GM12878 (cell line): ENCODE data around the gene TMEM132C. TPM values are rescaled to one million over a fixed set of nuclear protein-coding genes. Genes with fewer than 3 reads are reported as not detected.

Source experiments
- ATAC-seq: fragments of 200-7000 bp; cut with Tn5 transposase; 3 replicates; pipeline ENCODE4 v1.9.1; 2020; ENCODE audit warnings: mild to moderate bottlenecking, moderate library complexity
- BruUV-seq: library from RNA; stranded (reverse); fragments of 400-500 nt; replicated peaks from 2 replicates; lab custom pipeline; 2021; lab: Mats Ljungman, UMichigan
- CTCF ChIA-PET: fragments of 300-600 bp; sonication (Branson Sonifier 250); formaldehyde crosslinking; extraction: SDS; loops from one replicate; lab custom pipeline; 2021; ENCODE audit warnings: inconsistent platforms; lab: Yijun Ruan, JAX
- POLR2A ChIA-PET: fragments of 350-600 bp; formaldehyde crosslinking; extraction: SDS; loops from one replicate; lab custom pipeline; 2021; ENCODE audit warnings: inconsistent platforms; lab: Charles Lee
- RAD21 ChIA-PET: fragments of 300-600 bp; sonication (Branson Sonifier 250); formaldehyde crosslinking; loops from one replicate; lab custom pipeline; 2023; ENCODE audit warnings: antibody characterized with exemption; ENCODE audit not compliant: unreplicated experiment; lab: Charles Lee
- SMC1A ChIA-PET: fragments of 300-600 bp; sonication (Branson Sonifier 250); formaldehyde crosslinking; loops from one replicate; lab custom pipeline; 2023; ENCODE audit not compliant: unreplicated experiment, uncharacterized antibody; lab: Charles Lee
- DNase-seq: peaks from one replicate; pipeline ENCODE4 v3.0.0-alpha.2; 2011; ENCODE audit warnings: low read depth, low spot score
- FAIRE-seq: peaks from 3 replicates; lab custom pipeline; 2011; peaks lifted over from hg19 to GRCh38; lab: Jason Lieb, UNC
- H2AFZ ChIP-seq: 2 replicates; pipeline ENCODE4 v1.6.0; 2011; ENCODE audit warnings: low read depth, low read length, control low read depth; ENCODE audit not compliant: control insufficient read depth
- H3K27ac ChIP-seq: 2 replicates; pipeline ENCODE4 v1.5.1; 2011; ENCODE audit warnings: control low read depth; ENCODE audit not compliant: control insufficient read depth, insufficient read depth
- H3K27me3 ChIP-seq, 2 experiments: replicated peaks in 1 of 2; 2 replicates each; pipeline versions ENCODE4 v1.6.0 to v1.6.1; 2011; ENCODE audit warnings: low read length in 1 of 2; ENCODE audit not compliant: control insufficient read depth in 2 of 2, insufficient read depth in 2 of 2
- H3K36me3 ChIP-seq, 2 experiments: 2 replicates each; pipeline ENCODE4 v1.5.1; 2011; ENCODE audit warnings: low read length in 1 of 2; ENCODE audit not compliant: control insufficient read depth in 2 of 2, insufficient read depth in 2 of 2
- H3K4me1 ChIP-seq: 2 replicates; pipeline ENCODE4 v1.6.1; 2011; ENCODE audit warnings: mild to moderate bottlenecking, low read length, moderate library complexity, mixed read lengths; ENCODE audit not compliant: control insufficient read depth, insufficient read depth
- H3K4me2 ChIP-seq: 2 replicates; pipeline ENCODE4 v1.6.0; 2011; ENCODE audit warnings: control low read depth; ENCODE audit not compliant: control insufficient read depth, insufficient read depth
- H3K4me3 ChIP-seq: fragments of 200-600 bp; sonication (generic); 2 replicates; pipeline ENCODE4 v1.5.1; 2016
- H3K79me2 ChIP-seq: 2 replicates; pipeline ENCODE4 v1.6.0; 2011; ENCODE audit warnings: low read length; ENCODE audit not compliant: control insufficient read depth, insufficient read depth
- H3K9ac ChIP-seq: 2 replicates; pipeline ENCODE4 v1.8.0; 2011; ENCODE audit warnings: low read length, control low read depth, mixed read lengths; ENCODE audit not compliant: control insufficient read depth, insufficient read depth
- H3K9me3 ChIP-seq: replicated peaks from 3 replicates; pipeline ENCODE4 v1.5.1; 2011; ENCODE audit warnings: mild to moderate bottlenecking, low read length; ENCODE audit not compliant: control insufficient read depth, insufficient read depth
- H4K20me1 ChIP-seq: 2 replicates; pipeline ENCODE4 v1.6.0; 2011; ENCODE audit not compliant: control insufficient read depth, insufficient read depth
- BCL3 ChIP-seq: IDR thresholded peaks from 2 replicates; pipeline ENCODE4 v1.6.1; 2011; ENCODE audit warnings: borderline replicate concordance, low read depth, mild to moderate bottlenecking, moderate library complexity, low read length; ENCODE audit not compliant: insufficient read depth, poor library complexity, severe bottlenecking
- EP300 ChIP-seq, 2 experiments: fragments of 150-350 bp in 1 of 2; IDR thresholded peaks; 2 replicates each; pipeline ENCODE4 v1.6.1; 2011 to 2012; ENCODE audit warnings: low read depth in 2 of 2, low read length in 2 of 2, borderline replicate concordance in 1 of 2, improper control_type of control experiment in 1 of 2, inconsistent platforms in 1 of 2; ENCODE audit not compliant: control insufficient read depth in 1 of 2
- ETV6 ChIP-seq, 2 experiments: fragments of 450-650 bp in 1 of 2; IDR thresholded peaks in 1 of 2; conservative IDR thresholded peaks in 1 of 2; 2 replicates each; pipeline ENCODE4 v1.6.1; 2014; ENCODE audit warnings: antibody characterized with exemption in 1 of 2, borderline replicate concordance in 1 of 2, low read depth in 1 of 2, mild to moderate bottlenecking in 1 of 2, moderate library complexity in 1 of 2
- GATAD2B ChIP-seq: fragments of 450-650 bp; conservative IDR thresholded peaks from 2 replicates; pipeline ENCODE4 v1.6.1; 2017; ENCODE audit warnings: low read depth, mild to moderate bottlenecking, moderate library complexity
- JUND ChIP-seq: IDR thresholded peaks from 2 replicates; pipeline ENCODE4 v1.6.1; 2012; ENCODE audit warnings: low read depth, mild to moderate bottlenecking, low read length, improper control_type of control experiment, moderate library complexity
- MEF2A ChIP-seq: IDR thresholded peaks from 2 replicates; pipeline ENCODE4 v1.6.1; 2011; ENCODE audit warnings: low read depth, mild to moderate bottlenecking, low read length, moderate library complexity; ENCODE audit not compliant: insufficient read depth
- MEF2B ChIP-seq: fragments of 450-650 bp; IDR thresholded peaks from 2 replicates; pipeline ENCODE4 v1.6.1; 2018; ENCODE audit warnings: mild to moderate bottlenecking, moderate library complexity; ENCODE audit not compliant: partially characterized antibody, poor library complexity, severe bottlenecking
- PML ChIP-seq: IDR thresholded peaks from 2 replicates; pipeline ENCODE4 v1.6.1; 2012; ENCODE audit warnings: low read length, inconsistent platforms
- RAD51 ChIP-seq: fragments of 450-650 bp; IDR thresholded peaks from 2 replicates; pipeline ENCODE4 v1.6.1; 2016; ENCODE audit warnings: moderate library complexity, mild to moderate bottlenecking, inconsistent platforms
- ZBED1 ChIP-seq: IDR thresholded peaks from 2 replicates; pipeline ENCODE4 v1.6.1; 2016; ENCODE audit warnings: borderline replicate concordance
- ZSCAN29 ChIP-seq: fragments of 450-650 bp; IDR thresholded peaks from 2 replicates; pipeline ENCODE4 v1.6.1; 2017; ENCODE audit warnings: mild to moderate bottlenecking, moderate library complexity
- whole genome bisulfite sequencing: methylation state at CpG from one replicate; pipeline ENCODE4 v1.1.6; 2016; ENCODE audit warnings: low lambda C conversion rate; ENCODE audit not compliant: insufficient replicate concordance, insufficient coverage; ENCODE audit errors: missing lambda C conversion rate; 5-methylcytosine and 5-hydroxymethylcytosine counted together
- in situ Hi-C: fragments of 300-500 bp; cut with MboI; formaldehyde crosslinking; loops from 9 replicates; pipeline ENCODE4 v1.14.3; 2018; ENCODE audit warnings: mixed read lengths
- intact Hi-C: fragments of 100-400 bp; cut with micrococcal nuclease; formaldehyde crosslinking; loops from one replicate; pipeline ENCODE4 v1.14.2; 2022; ENCODE audit not compliant: unreplicated experiment
- polyA plus RNA-seq, 11 experiments: library from polyadenylated mRNA; depleted of rRNA in 4 of 11; unstranded in 6 of 11; stranded (reverse) in 5 of 11; fragments of >200 nt; fragmentation: Nextera tagmentation in 4 of 11; fragmentation: Illumina TruSeq in 1 of 11; extraction: Ambion mirVana in 4 of 11; extraction: Trizol in 1 of 11; gene quantifications; 1 replicate in 1 of 11; 2 replicates in 10 of 11; pipeline versions ENCODE4 v1.2.1 to v1.2.3, GENCODE V29; 2011 to 2016; ENCODE audit warnings: inconsistent platforms in 2 of 11, missing spikeins in 2 of 11, low read depth in 1 of 11
- total RNA-seq, 4 experiments: library from RNA; depleted of rRNA in 3 of 4; stranded (reverse); fragments of >200 nt in 3 of 4; fragmentation: Illumina TruSeq in 1 of 4; extraction: Trizol in 1 of 4; gene quantifications; 2 replicates each; pipeline versions ENCODE4 v1.2.1 to v1.2.3, GENCODE V29; 2013 to 2021

The TMEM132C gene
- total and polyA plus RNA-seq, 10 of the 15 experiments (the other 5 are each of a cell fraction or from before 2014, with no cell fraction given): not detected

- Histone ChIP-seq H2AFZ (no peak overlapping the region), H3K4me1 (no peaks in the 10 kb centered on the region), H3K4me3 (no peak overlapping the region), H3K79me2 (no peaks in the 10 kb centered on the region), H3K27ac (no peak overlapping the region), H4K20me1 (no peaks in the 10 kb centered on the region), H3K36me3 (no peaks in the 10 kb centered on the region), H3K27me3 (peaks cover 0 to 1% of the 10 kb centered on the region in 2 experiments; a peak in 1 of 4 replicates), H3K4me2 (no peak overlapping the region), H3K9me3 (no peaks in the 10 kb centered on the region), H3K9ac (no peak overlapping the region)
- ATAC-seq (no peak), DNase-seq (no peak), FAIRE-seq (no peak)
- 44% methylated on average over 5 of the region's 5 CpGs for WGBS
- no TSS peak for BruUV-seq
- intact Hi-C loops: no loop called here
- CTCF ChIA-PET: no interaction called here
- SMC1A ChIA-PET: interaction anchor here (0.6 kb wide), 1 partner anchor 1252 kb away, joined by 3 read pairs; no protein-coding TSS in a partner anchor
- RAD21 ChIA-PET: no interaction called here
- in situ Hi-C loops: no loop called here
- TF ChIP-seq ETV6 (conservative IDR thresholded peaks at IDR 0.05 in 1 of 2, IDR thresholded peaks at IDR 0.05 in 1 of 2; ENCODE audit: borderline replicate concordance in 1 of 2, low read depth in 1 of 2): no peak
- no peak for TF ChIP-seq ZBED1
- TF ChIP-seq RAD51: no peak
- TF ChIP-seq BCL3: no peak
- TF ChIP-seq GATAD2B: no peak
- no peak for TF ChIP-seq PML
- TF ChIP-seq EP300 (IDR thresholded peaks at IDR 0.05; ENCODE audit: borderline replicate concordance in 1 of 2, control insufficient read depth in 1 of 2, low read depth in 2 of 2, low read length in 2 of 2): no peak
- TF ChIP-seq JUND: no peak
- TF ChIP-seq MEF2B: no peak
- no peak for TF ChIP-seq ZSCAN29
- no peak for TF ChIP-seq MEF2A
- TF ChIP-seq, all 136 proteins: peak for 0
- POLR2A ChIA-PET: no interaction called here
Observed at GRCh38 chr12:128702371-128702770, 435.4 kb downstream of the TMEM132C start.
